Liver (tissue), 3 donors: ENCODE data around the gene COP1.

Source experiments
- CTCF ChIP-seq: fragments of 150-350 bp; IDR thresholded peaks from 2 replicates; pipeline ENCODE4 v1.5.1; 2017; ENCODE audit warnings: improper control_type of control experiment, low read depth, low read length; ENCODE audit not compliant: missing input control
- GABPA ChIP-seq, 2 donors: IDR thresholded peaks in 1 of 2; conservative IDR thresholded peaks in 1 of 2; 2 replicates each; pipeline ENCODE4 v1.6.1; 2016; ENCODE audit warnings: antibody characterized with exemption in 2 of 2, mild to moderate bottlenecking in 1 of 2, moderate library complexity in 1 of 2
- HNF4G ChIP-seq: IDR thresholded peaks from 2 replicates; pipeline ENCODE4 v1.6.1; 2016; ENCODE audit warnings: antibody characterized with exemption
- JUND ChIP-seq, 2 donors: IDR thresholded peaks; 2 replicates each; pipeline ENCODE4 v1.6.1; 2016; ENCODE audit warnings: antibody characterized with exemption in 2 of 2
- NR2F2 ChIP-seq: IDR thresholded peaks from 2 replicates; pipeline ENCODE4 v1.6.1; 2016; ENCODE audit warnings: antibody characterized with exemption
- RAD21 ChIP-seq, 2 donors: IDR thresholded peaks; 2 replicates each; pipeline ENCODE4 v1.6.1; 2016; ENCODE audit warnings: antibody characterized with exemption in 2 of 2, mild to moderate bottlenecking in 2 of 2
- SP1 ChIP-seq: IDR thresholded peaks from 2 replicates; pipeline ENCODE4 v1.6.1; 2018; ENCODE audit warnings: antibody characterized with exemption, mild to moderate bottlenecking
- TAF1 ChIP-seq: conservative IDR thresholded peaks from 2 replicates; pipeline ENCODE4 v1.6.1; 2016; ENCODE audit warnings: antibody characterized with exemption, mild to moderate bottlenecking
- ZBTB33 ChIP-seq: IDR thresholded peaks from 2 replicates; pipeline ENCODE4 v1.6.1; 2016; ENCODE audit warnings: antibody characterized with exemption
- TF ChIP-seq, protein P1 (sequence below): IDR thresholded peaks from 2 replicates; pipeline ENCODE4 v1.6.1; 2016; ENCODE audit warnings: antibody characterized with exemption
- TF ChIP-seq, protein P2 (sequence below): IDR thresholded peaks from 2 replicates; pipeline ENCODE4 v1.6.1; 2016; ENCODE audit warnings: antibody characterized with exemption, mild to moderate bottlenecking
- TF ChIP-seq, protein P3 (sequence below): IDR thresholded peaks from 2 replicates; pipeline ENCODE4 v1.6.1; 2016; ENCODE audit warnings: antibody characterized with exemption
- donor health status: healthy.
- donor health status: healthy.

DNA sequence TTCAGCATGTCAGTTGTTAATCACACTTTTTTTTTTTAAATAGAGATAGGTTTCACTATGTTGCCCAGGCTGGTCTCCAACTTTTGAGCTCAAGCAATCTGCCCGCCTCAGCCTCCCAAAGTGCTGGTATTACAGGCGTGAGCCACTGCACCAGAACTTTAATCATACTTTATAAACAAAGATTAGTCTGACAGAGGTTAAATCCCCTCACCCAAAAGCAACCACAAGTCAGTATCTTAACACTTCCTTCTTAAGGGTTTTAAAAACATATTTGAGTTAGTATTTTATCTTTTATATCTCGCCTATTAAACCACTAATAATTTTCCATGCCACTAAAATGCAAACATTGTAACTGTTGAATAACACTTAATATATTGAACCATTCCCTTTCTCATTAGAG, 70.2 kb downstream of the COP1 start:
- TF ChIP-seq CTCF (no peak), TAF1 (no peak), RAD21 (IDR thresholded peaks at IDR 0.05) (no peak), JUND (IDR thresholded peaks at IDR 0.05) (no peak), GABPA (IDR thresholded peaks at IDR 0.05 in 1 of 2, conservative IDR thresholded peaks at IDR 0.05 in 1 of 2) (no peak), ZBTB33 (no peak), NR2F2 (no peak), SP1 (no peak), HNF4G (no peak)
- TF ChIP-seq, protein P1, sequence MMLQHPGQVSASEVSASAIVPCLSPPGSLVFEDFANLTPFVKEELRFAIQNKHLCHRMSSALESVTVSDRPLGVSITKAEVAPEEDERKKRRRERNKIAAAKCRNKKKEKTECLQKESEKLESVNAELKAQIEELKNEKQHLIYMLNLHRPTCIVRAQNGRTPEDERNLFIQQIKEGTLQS, result no peak
- TF ChIP-seq, protein P2, sequence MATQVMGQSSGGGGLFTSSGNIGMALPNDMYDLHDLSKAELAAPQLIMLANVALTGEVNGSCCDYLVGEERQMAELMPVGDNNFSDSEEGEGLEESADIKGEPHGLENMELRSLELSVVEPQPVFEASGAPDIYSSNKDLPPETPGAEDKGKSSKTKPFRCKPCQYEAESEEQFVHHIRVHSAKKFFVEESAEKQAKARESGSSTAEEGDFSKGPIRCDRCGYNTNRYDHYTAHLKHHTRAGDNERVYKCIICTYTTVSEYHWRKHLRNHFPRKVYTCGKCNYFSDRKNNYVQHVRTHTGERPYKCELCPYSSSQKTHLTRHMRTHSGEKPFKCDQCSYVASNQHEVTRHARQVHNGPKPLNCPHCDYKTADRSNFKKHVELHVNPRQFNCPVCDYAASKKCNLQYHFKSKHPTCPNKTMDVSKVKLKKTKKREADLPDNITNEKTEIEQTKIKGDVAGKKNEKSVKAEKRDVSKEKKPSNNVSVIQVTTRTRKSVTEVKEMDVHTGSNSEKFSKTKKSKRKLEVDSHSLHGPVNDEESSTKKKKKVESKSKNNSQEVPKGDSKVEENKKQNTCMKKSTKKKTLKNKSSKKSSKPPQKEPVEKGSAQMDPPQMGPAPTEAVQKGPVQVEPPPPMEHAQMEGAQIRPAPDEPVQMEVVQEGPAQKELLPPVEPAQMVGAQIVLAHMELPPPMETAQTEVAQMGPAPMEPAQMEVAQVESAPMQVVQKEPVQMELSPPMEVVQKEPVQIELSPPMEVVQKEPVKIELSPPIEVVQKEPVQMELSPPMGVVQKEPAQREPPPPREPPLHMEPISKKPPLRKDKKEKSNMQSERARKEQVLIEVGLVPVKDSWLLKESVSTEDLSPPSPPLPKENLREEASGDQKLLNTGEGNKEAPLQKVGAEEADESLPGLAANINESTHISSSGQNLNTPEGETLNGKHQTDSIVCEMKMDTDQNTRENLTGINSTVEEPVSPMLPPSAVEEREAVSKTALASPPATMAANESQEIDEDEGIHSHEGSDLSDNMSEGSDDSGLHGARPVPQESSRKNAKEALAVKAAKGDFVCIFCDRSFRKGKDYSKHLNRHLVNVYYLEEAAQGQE, result no peak
- TF ChIP-seq, protein P3, sequence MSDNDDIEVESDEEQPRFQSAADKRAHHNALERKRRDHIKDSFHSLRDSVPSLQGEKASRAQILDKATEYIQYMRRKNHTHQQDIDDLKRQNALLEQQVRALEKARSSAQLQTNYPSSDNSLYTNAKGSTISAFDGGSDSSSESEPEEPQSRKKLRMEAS, result no peak
